Left lung (tissue), 10 donors: ENCODE data around the gene MLLT1. TPM values are rescaled to one million over a fixed set of nuclear protein-coding genes. Genes with fewer than 3 reads are reported as not detected.

Experiments
- ATAC-seq: fragments of 200-7000 bp; cut with Tn5 transposase; one replicate; pipeline ENCODE4 v1.9.1; 2020; ENCODE audit warnings: moderate library complexity
- DNase-seq, 4 donors: peaks; one replicate each; pipeline ENCODE4 v3.0.0-alpha.2; 2013 to 2020
- H3K27ac ChIP-seq, 2 donors: fragments of 200-600 bp; sonication (generic) in 1 of 2; one replicate each; pipeline versions ENCODE4 v1.5.0 to v1.8.0; 2020 to 2021
- H3K27me3 ChIP-seq, 2 donors: fragments of 200-600 bp; sonication (generic) in 1 of 2; one replicate each; pipeline versions ENCODE4 v1.5.0 to v1.8.0; 2020 to 2021
- H3K36me3 ChIP-seq, 2 donors: fragments of 200-600 bp; sonication (generic) in 1 of 2; one replicate each; pipeline versions ENCODE4 v1.5.0 to v1.8.0; 2020 to 2021
- H3K4me1 ChIP-seq, 2 donors: fragments of 200-600 bp; one replicate each; pipeline ENCODE4 v1.8.0; 2021
- H3K4me3 ChIP-seq, 2 donors: fragments of 200-600 bp; sonication (generic) in 1 of 2; one replicate each; pipeline versions ENCODE4 v1.5.0 to v1.8.0; 2020 to 2021; ENCODE audit warnings: mild to moderate bottlenecking in 1 of 2
- H3K9me3 ChIP-seq, 2 donors: fragments of 200-600 bp; sonication (generic) in 1 of 2; one replicate each; pipeline versions ENCODE4 v1.5.0 to v1.8.0; 2020 to 2021
- CTCF ChIP-seq, 2 donors: fragments of 200-600 bp; sonication (generic) in 1 of 2; IDR thresholded peaks; one replicate each; pipeline versions ENCODE4 v1.5.0 to v1.8.0; 2021; ENCODE audit warnings: antibody characterized with exemption in 2 of 2
- intact Hi-C, 2 donors: fragments of 100-400 bp; cut with DNase I; formaldehyde crosslinking; loops; one replicate each; pipeline versions ENCODE4 v1.11.2 to v1.14.2; 2022
- polyA plus RNA-seq, 6 donors: library from polyadenylated mRNA; unstranded; fragments of 120-200 nt; gene quantifications; one replicate each; pipeline ENCODE4 v1.2.1, GENCODE V29; 2013; ENCODE audit not compliant: insufficient read length in 6 of 6
- total RNA-seq, 2 donors: library from RNA; stranded (reverse); fragmentation: NEBNext Ultra II Directional; extraction: Animal tissue kit (Norgen Biotek cat#: 25700); gene quantifications; one replicate each; pipeline ENCODE4 v1.2.1, GENCODE V29; 2021
- donor health status: DM: no; HTN: yes; CAD: no.
- donor health status: DM: no; HTN: no; CAD: no.

MLLT1 gene
- total and polyA plus RNA-seq, 8 donors, result 69.3 to 106 (median 81.4) TPM

GRCh38 chr19:6224308-6224675 lies 55.5 kb downstream of the MLLT1 start:
- H3K4me1 ChIP-seq, result peaks cover 10 to 38% of the 10 kb centered on the region in 2 donors
- no peak overlapping the region for H3K27ac ChIP-seq
- no peak overlapping the region for H3K4me3 ChIP-seq
- no peak for ATAC-seq
- no peak for TF ChIP-seq CTCF (IDR thresholded peaks at IDR 0.05)
- DNase-seq, result peak in 1 of 4 donors; percentile 63
- no peaks in the 10 kb centered on the region for H3K9me3 ChIP-seq
- no peaks in the 10 kb centered on the region for H3K27me3 ChIP-seq
- peaks cover 0 to 89% of the 10 kb centered on the region in 2 donors for H3K36me3 ChIP-seq
- intact Hi-C loops, result loop anchor here in 1 of 2 donors (10.0 kb wide), 1 partner anchor 61 kb away; no protein-coding TSS in a partner anchor

GRCh38 chr19:6223461-6224307 lies 56.1 kb downstream of the MLLT1 start:
- TF ChIP-seq CTCF (IDR thresholded peaks at IDR 0.05), result no peak
- H3K4me1 ChIP-seq, result peaks cover 15 to 41% of the 10 kb centered on the region in 2 donors
- no peak overlapping the region for H3K4me3 ChIP-seq
- ATAC-seq (no peak), DNase-seq (peak in 1 of 4 donors; percentile 68)
- intact Hi-C loops, result loop anchor here in 1 of 2 donors (10.0 kb wide), 1 partner anchor 61 kb away; no protein-coding TSS in a partner anchor
- peak overlapping the region in 1 of 2 donors; percentile 48 for H3K27ac ChIP-seq
- peaks cover 0 to 90% of the 10 kb centered on the region in 2 donors for H3K36me3 ChIP-seq
- H3K27me3 ChIP-seq, result no peaks in the 10 kb centered on the region
- no peaks in the 10 kb centered on the region for H3K9me3 ChIP-seq

GRCh38 chr19:6222884-6223283 lies 56.9 kb downstream of the MLLT1 start:
- Histone ChIP-seq H3K36me3 (peaks cover 0 to 89% of the 10 kb centered on the region in 2 donors), H3K4me1 (peaks cover 22 to 41% of the 10 kb centered on the region in 2 donors), H3K27ac (peak overlapping the region in 1 of 2 donors; percentile 48), H3K9me3 (no peaks in the 10 kb centered on the region), H3K4me3 (no peak overlapping the region), H3K27me3 (no peaks in the 10 kb centered on the region)
- intact Hi-C loops, result loop anchor here in 1 of 2 donors (10.0 kb wide), 1 partner anchor 62 kb away; no protein-coding TSS in a partner anchor
- DNase-seq, result peak in 1 of 4 donors; percentile 70
- no peak for ATAC-seq
- TF ChIP-seq CTCF (IDR thresholded peaks at IDR 0.05), result no peak

- H3K9me3 ChIP-seq, result no peaks in the 10 kb centered on the region
- H3K36me3 ChIP-seq, result peaks cover 0 to 90% of the 10 kb centered on the region in 2 donors
- no peak for TF ChIP-seq CTCF (IDR thresholded peaks at IDR 0.05)
- H3K27me3 ChIP-seq, result no peaks in the 10 kb centered on the region
- ATAC-seq (no peak), DNase-seq (peak in 1 of 4 donors; percentile 72)
- H3K27ac ChIP-seq, result peak overlapping the region in 1 of 2 donors; percentile 48
- no peak overlapping the region for H3K4me3 ChIP-seq
- peaks cover 29 to 41% of the 10 kb centered on the region in 2 donors for H3K4me1 ChIP-seq
- intact Hi-C loops, result loop anchor here in 1 of 2 donors (10.0 kb wide), 1 partner anchor 63 kb away; no protein-coding TSS in a partner anchor
Measured at GRCh38 chr19:6221878-6222746, 57.7 kb downstream of the MLLT1 start.
